Measurements from ENCODE around the gene CACNB4.
"Not testable (repeated sequence)": the region's sequence is repeated elsewhere in the genome, so short reads cannot be mapped to it uniquely, and the experiment has no call there.

CACNB4 gene

GRCh38 chr2:151904021-151904420 is 194.8 kb downstream of the CACNB4 start:
- DNase-seq (ENCODE audit: low read depth) = no peak

GRCh38 chr2:151902829-151903228 is 196.0 kb downstream of the CACNB4 start:
- no peak for DNase-seq (ENCODE audit: low read depth)

- no peak for DNase-seq (ENCODE audit: low read depth)
These were observed 198.5 kb downstream of the CACNB4 start for GRCh38 chr2:151900331-151900730.

GRCh38 chr2:151899156-151899555 is 199.7 kb downstream of the CACNB4 start:
- DNase-seq (ENCODE audit: low read depth) = no peak

GRCh38 chr2:151891566-151892194 is 207.2 kb downstream of the CACNB4 start:
- DNase-seq (ENCODE audit: low read depth) = no peak

GRCh38 chr2:151887164-151887563 is 211.7 kb downstream of the CACNB4 start:
- DNase-seq (ENCODE audit: low read depth) = no peak

GRCh38 chr2:151886241-151886640 is 212.6 kb downstream of the CACNB4 start:
- no peak for DNase-seq (ENCODE audit: low read depth)

- no peak for DNase-seq (ENCODE audit: low read depth)
These were observed 215.9 kb downstream of the CACNB4 start for GRCh38 chr2:151882786-151883445.

GRCh38 chr2:151881342-151881741 is 217.5 kb downstream of the CACNB4 start:
- no peak for DNase-seq (ENCODE audit: low read depth)

GRCh38 chr2:151880586-151880985 is 218.3 kb downstream of the CACNB4 start:
- DNase-seq (ENCODE audit: low read depth) = no peak

GRCh38 chr2:151878655-151879563 is 219.9 kb downstream of the CACNB4 start:
- DNase-seq (ENCODE audit: low read depth) = no peak

- DNase-seq (ENCODE audit: low read depth) = no peak
These were observed 220.6 kb downstream of the CACNB4 start for GRCh38 chr2:151878204-151878603.

GRCh38 chr2:151875631-151876030 is 223.2 kb downstream of the CACNB4 start:
- DNase-seq (ENCODE audit: low read depth) = not testable (repeated sequence)

- no peak for DNase-seq (ENCODE audit: low read depth)
These were observed 226.4 kb downstream of the CACNB4 start for GRCh38 chr2:151872463-151872862.

- no peak for DNase-seq (ENCODE audit: low read depth)
These were observed 229.6 kb downstream of the CACNB4 start for GRCh38 chr2:151869291-151869690.

GRCh38 chr2:151862700-151863099 is 236.1 kb downstream of the CACNB4 start:
- DNase-seq (ENCODE audit: low read depth) = no peak

GRCh38 chr2:151861174-151861573 is 237.7 kb downstream of the CACNB4 start:
- no peak for DNase-seq (ENCODE audit: low read depth)

- no peak for DNase-seq (ENCODE audit: low read depth)
These were observed 238.2 kb downstream of the CACNB4 start for GRCh38 chr2:151860613-151861146.

GRCh38 chr2:151860210-151860609 is 238.6 kb downstream of the CACNB4 start:
- no peak for DNase-seq (ENCODE audit: low read depth)

- no peak for DNase-seq (ENCODE audit: low read depth)
These were observed 241.2 kb downstream of the CACNB4 start for GRCh38 chr2:151857650-151858049.

- DNase-seq (ENCODE audit: low read depth) = no peak
These were observed 243.7 kb downstream of the CACNB4 start for GRCh38 chr2:151855111-151855510.

GRCh38 chr2:151853070-151853758 is 245.6 kb downstream of the CACNB4 start:
- no peak for DNase-seq (ENCODE audit: low read depth)

Measured in T-helper 22 cell (primary cell).